DMS 273 (cell line): Measurements from ENCODE around the gene AMBRA1.
A peak's percentile ranks its signal among the peaks of the same experiment; 100 is the strongest.

Experiments used
- DNase-seq: peaks from one replicate; lab custom pipeline; 2025; ENCODE audit not compliant: unreplicated experiment; lab: John Stamatoyannopoulos, UW

AMBRA1 gene

GRCh38 chr11:46480166-46480726 lies 113.6 kb downstream of the AMBRA1 start:
- DNase-seq, result no peak

GRCh38 chr11:46479601-46480000 lies 114.2 kb downstream of the AMBRA1 start:
- no peak for DNase-seq

GRCh38 chr11:46478196-46478595 lies 115.6 kb downstream of the AMBRA1 start:
- DNase-seq, result no peak

- no peak for DNase-seq
Observed at GRCh38 chr11:46477136-46477535, 116.7 kb downstream of the AMBRA1 start.

GRCh38 chr11:46475926-46476545 lies 117.8 kb downstream of the AMBRA1 start:
- no peak for DNase-seq

- DNase-seq, result no peak
Observed at GRCh38 chr11:46475051-46475925, 118.5 kb downstream of the AMBRA1 start.

GRCh38 chr11:46472662-46472994 lies 121.2 kb downstream of the AMBRA1 start:
- DNase-seq, result no peak

- DNase-seq, result no peak
Observed at GRCh38 chr11:46471943-46472661, 121.7 kb downstream of the AMBRA1 start.

- no peak for DNase-seq
Observed at GRCh38 chr11:46469926-46470325, 123.9 kb downstream of the AMBRA1 start.

GRCh38 chr11:46465683-46466082 lies 128.1 kb downstream of the AMBRA1 start:
- no peak for DNase-seq

- no peak for DNase-seq
Observed at GRCh38 chr11:46463701-46464421, 130.0 kb downstream of the AMBRA1 start.

GRCh38 chr11:46461461-46461927 lies 132.3 kb downstream of the AMBRA1 start:
- peak; percentile 46 for DNase-seq

GRCh38 chr11:46458491-46458890 lies 135.3 kb downstream of the AMBRA1 start:
- no peak for DNase-seq

- peak; percentile 4 for DNase-seq
Observed at GRCh38 chr11:46457659-46458424, 136.0 kb downstream of the AMBRA1 start.

GRCh38 chr11:46457021-46457420 lies 136.8 kb downstream of the AMBRA1 start:
- no peak for DNase-seq

GRCh38 chr11:46456269-46457001 lies 137.4 kb downstream of the AMBRA1 start:
- no peak for DNase-seq

GRCh38 chr11:46455834-46456233 lies 138.0 kb downstream of the AMBRA1 start:
- no peak for DNase-seq

GRCh38 chr11:46452918-46453517 lies 140.8 kb downstream of the AMBRA1 start:
- DNase-seq, result no peak

GRCh38 chr11:46451759-46452158 lies 142.1 kb downstream of the AMBRA1 start:
- DNase-seq, result no peak
